GM20000 (cell line): ENCODE data around the gene DCST2.
"Not testable (repeated sequence)": the region's sequence is repeated elsewhere in the genome, so short reads cannot be mapped to it uniquely, and the experiment has no call there.

Experiments used
- DNase-seq: peaks from one replicate; pipeline ENCODE4 v3.0.0; 2012; ENCODE audit warnings: low spot score
- TF ChIP-seq, protein P1 (sequence below): IDR thresholded peaks from 2 replicates; pipeline ENCODE4 v1.5.1; 2012; ENCODE audit warnings: mild to moderate bottlenecking, control low read depth; ENCODE audit errors: extremely low read depth, missing control alignments

The DCST2 gene

DNA sequence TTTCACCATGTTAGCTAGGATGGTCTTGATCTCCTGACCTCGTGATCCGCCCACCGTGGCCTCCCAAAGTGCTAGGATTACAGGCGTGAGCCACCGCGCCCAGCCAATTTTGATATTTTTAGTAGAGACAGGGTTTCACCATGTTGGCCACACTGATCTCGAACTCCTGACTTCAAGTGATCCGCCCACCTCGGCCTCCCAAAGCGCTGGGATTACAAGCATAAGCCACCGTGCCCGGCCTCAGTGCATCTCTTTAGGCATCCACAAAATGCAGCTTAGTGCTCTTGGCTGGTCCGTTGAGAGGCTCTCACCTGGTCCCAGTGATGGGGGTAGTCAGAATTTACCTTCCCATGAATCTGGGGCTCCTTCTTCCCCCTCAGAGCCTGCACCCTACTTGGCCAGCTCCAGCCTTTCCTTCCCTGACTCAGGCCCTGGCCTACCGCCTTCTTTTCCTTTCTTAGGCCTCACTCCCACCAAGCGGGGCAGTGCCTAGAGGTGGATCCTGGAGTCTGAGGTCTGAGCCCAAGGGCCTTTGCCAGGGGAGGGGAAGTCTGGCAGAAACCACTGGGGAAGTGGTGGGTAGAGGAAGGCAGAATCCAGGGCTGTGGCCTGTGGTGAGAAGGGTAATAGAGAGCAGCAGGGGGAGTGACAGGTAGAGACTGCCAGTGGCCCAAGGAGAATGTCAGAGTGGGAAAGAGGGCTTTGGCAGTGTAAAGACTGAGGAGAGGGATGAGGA, 36.4 kb downstream of the DCST2 start:
- TF ChIP-seq, protein P1, sequence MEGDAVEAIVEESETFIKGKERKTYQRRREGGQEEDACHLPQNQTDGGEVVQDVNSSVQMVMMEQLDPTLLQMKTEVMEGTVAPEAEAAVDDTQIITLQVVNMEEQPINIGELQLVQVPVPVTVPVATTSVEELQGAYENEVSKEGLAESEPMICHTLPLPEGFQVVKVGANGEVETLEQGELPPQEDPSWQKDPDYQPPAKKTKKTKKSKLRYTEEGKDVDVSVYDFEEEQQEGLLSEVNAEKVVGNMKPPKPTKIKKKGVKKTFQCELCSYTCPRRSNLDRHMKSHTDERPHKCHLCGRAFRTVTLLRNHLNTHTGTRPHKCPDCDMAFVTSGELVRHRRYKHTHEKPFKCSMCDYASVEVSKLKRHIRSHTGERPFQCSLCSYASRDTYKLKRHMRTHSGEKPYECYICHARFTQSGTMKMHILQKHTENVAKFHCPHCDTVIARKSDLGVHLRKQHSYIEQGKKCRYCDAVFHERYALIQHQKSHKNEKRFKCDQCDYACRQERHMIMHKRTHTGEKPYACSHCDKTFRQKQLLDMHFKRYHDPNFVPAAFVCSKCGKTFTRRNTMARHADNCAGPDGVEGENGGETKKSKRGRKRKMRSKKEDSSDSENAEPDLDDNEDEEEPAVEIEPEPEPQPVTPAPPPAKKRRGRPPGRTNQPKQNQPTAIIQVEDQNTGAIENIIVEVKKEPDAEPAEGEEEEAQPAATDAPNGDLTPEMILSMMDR: no peak
- no peak for DNase-seq

DNA sequence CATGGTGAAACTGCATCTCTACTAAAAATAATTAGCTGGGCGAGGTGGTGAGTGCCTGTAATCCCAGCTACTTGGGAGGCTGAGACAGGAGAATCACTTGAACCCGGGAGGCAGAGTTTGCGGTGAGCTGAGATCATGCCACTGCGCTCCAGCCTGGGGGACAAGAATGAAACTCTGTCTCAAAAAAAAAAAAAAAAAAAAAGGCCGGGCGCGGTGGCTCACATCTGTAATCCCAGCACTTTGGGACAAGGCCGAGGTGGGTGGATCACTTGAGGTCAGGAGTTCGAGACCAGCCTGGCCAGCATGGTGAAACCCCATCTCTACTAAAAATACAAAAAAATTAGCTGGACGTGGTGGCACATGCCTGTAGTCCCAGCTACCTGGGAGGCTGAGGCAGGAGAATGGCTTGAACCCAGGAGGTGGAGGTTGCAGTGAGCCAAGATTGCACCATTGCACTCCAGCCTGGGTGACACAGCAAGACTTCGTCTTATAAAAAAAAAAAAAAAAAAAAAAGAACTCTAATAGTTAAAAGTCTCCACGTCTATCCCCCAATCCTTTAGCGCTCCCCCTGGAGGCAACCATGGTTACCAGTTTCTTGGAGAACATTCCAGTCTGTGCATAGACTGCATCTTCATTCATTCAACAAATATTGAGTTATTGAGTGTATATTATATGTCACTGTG, 38.1 kb downstream of the DCST2 start:
- DNase-seq: not testable (repeated sequence)

- TF ChIP-seq, protein P1: no peak
- DNase-seq: no peak
Observed at GRCh38 chr1:154994591-154994990, 39.0 kb downstream of the DCST2 start.

DNA sequence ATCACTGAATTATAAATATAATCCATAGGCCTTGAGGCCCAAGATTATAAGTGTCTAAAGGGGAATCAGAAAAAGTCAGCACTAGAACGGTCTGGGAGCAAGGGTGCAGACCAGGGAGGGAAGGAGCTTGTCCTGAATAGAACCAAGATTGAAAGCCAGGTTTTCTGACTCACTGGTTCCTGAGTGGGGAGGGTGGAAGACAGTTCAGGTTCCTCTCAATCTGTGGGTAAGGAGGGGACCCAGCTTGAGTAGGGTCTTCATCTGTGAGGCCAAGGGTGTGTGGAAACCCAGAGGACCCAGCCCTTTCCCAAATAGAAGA, 39.4 kb downstream of the DCST2 start:
- no peak for DNase-seq
- TF ChIP-seq, protein P1: no peak

- DNase-seq: no peak
- TF ChIP-seq, protein P1: no peak
Observed at GRCh38 chr1:154993572-154994268, 39.9 kb downstream of the DCST2 start, which contains the start of gene LENEP. Gene LENEP (plus strand): TSS chr1:154993586. CDS start chr1:154993608, 22 bp downstream.

GRCh38 chr1:154992721-154993571, 40.6 kb downstream of the DCST2 start:
- DNase-seq: no peak

GRCh38 chr1:154990276-154990675, 43.3 kb downstream of the DCST2 start:
- no peak for DNase-seq
- TF ChIP-seq, protein P1: no peak

More at GRCh38 chr1:154992721-154993571, 40.6 kb downstream of the DCST2 start:
- TF ChIP-seq, protein P1: no peak
